ENCODE data around the gene BRSK2.

Gene BRSK2

GRCh38 chr11:1428762-1429316, 39.1 kb downstream of the BRSK2 start (continued):
- TF ChIP-seq ZNF18 (tag by site-specific recombination; IDR thresholded peaks at IDR 0.05) (peak; percentile 50; the same call in 1 of the 2 replicates), ZNF148 (tag by site-specific recombination; IDR thresholded peaks at IDR 0.05; ENCODE audit: borderline replicate concordance) (no peak), ZNF140 (tag by site-specific recombination; IDR thresholded peaks at IDR 0.05) (no peak), RBAK (tag by site-specific recombination; IDR thresholded peaks at IDR 0.05) (no peak), BCL11A (tag by site-specific recombination; IDR thresholded peaks at IDR 0.05; ENCODE audit: low read depth) (no peak), KLF1 (tag by site-specific recombination; IDR thresholded peaks at IDR 0.05) (peak; percentile 54; the same call in 1 of the 2 replicates), ZNF157 (tag by site-specific recombination; IDR thresholded peaks at IDR 0.05) (no peak), ZNF211 (tag by site-specific recombination; IDR thresholded peaks at IDR 0.05; ENCODE audit: low read depth) (no peak), ZNF10 (tag by site-specific recombination; IDR thresholded peaks at IDR 0.05) (no peak), ZBTB8A (tag by site-specific recombination; IDR thresholded peaks at IDR 0.05) (no peak), ZNF23 (tag by site-specific recombination; IDR thresholded peaks at IDR 0.05; ENCODE audit: borderline replicate concordance) (no peak), REST (tag by site-specific recombination; IDR thresholded peaks at IDR 0.05) (no peak), ZNF530 (tag by site-specific recombination; IDR thresholded peaks at IDR 0.05; ENCODE audit: low read depth) (no peak), ZNF830 (tag by site-specific recombination; IDR thresholded peaks at IDR 0.05; ENCODE audit: low read depth) (no peak), EGR2 (tag by site-specific recombination; IDR thresholded peaks at IDR 0.05; ENCODE audit: low read depth) (peak; percentile 41), ZNF664 (tag by site-specific recombination; IDR thresholded peaks at IDR 0.05) (no peak), ZBTB7A (tag by site-specific recombination; IDR thresholded peaks at IDR 0.05; ENCODE audit: low read depth) (no peak), ZBTB20 (tag by site-specific recombination; IDR thresholded peaks at IDR 0.05) (no peak), KLF8 (tag by site-specific recombination; IDR thresholded peaks at IDR 0.05) (peak; percentile 77; the same call in 1 of the 2 replicates), PRDM1 (tag by site-specific recombination; IDR thresholded peaks at IDR 0.05) (no peak), ZXDB (tag by site-specific recombination; IDR thresholded peaks at IDR 0.05) (no peak), ZNF138 (tag by site-specific recombination; IDR thresholded peaks at IDR 0.05; ENCODE audit: borderline replicate concordance) (no peak), ZNF416 (tag by site-specific recombination; IDR thresholded peaks at IDR 0.05) (no peak), ZNF114 (tag by site-specific recombination; IDR thresholded peaks at IDR 0.05) (no peak)
- TF ChIP-seq, protein P1, sequence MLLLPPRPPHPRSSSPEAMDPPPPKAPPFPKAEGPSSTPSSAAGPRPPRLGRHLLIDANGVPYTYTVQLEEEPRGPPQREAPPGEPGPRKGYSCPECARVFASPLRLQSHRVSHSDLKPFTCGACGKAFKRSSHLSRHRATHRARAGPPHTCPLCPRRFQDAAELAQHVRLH (tag by site-specific recombination; IDR thresholded peaks at IDR 0.05) = no peak
- TF ChIP-seq, protein P2, sequence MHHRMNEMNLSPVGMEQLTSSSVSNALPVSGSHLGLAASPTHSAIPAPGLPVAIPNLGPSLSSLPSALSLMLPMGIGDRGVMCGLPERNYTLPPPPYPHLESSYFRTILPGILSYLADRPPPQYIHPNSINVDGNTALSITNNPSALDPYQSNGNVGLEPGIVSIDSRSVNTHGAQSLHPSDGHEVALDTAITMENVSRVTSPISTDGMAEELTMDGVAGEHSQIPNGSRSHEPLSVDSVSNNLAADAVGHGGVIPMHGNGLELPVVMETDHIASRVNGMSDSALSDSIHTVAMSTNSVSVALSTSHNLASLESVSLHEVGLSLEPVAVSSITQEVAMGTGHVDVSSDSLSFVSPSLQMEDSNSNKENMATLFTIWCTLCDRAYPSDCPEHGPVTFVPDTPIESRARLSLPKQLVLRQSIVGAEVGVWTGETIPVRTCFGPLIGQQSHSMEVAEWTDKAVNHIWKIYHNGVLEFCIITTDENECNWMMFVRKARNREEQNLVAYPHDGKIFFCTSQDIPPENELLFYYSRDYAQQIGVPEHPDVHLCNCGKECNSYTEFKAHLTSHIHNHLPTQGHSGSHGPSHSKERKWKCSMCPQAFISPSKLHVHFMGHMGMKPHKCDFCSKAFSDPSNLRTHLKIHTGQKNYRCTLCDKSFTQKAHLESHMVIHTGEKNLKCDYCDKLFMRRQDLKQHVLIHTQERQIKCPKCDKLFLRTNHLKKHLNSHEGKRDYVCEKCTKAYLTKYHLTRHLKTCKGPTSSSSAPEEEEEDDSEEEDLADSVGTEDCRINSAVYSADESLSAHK (tag by site-specific recombination; IDR thresholded peaks at IDR 0.05) = no peak

All from HEK293 (cell line).